Measurements from ENCODE around the gene ZNF714. TPM values are rescaled to one million over a fixed set of nuclear protein-coding genes. Genes with fewer than 3 reads are reported as not detected.
"Not testable (repeated sequence)": the region's sequence is repeated elsewhere in the genome, so short reads cannot be mapped to it uniquely, and the experiment has no call there.

ZNF714 gene
- total and polyA plus RNA-seq, 9 donors, result 7.7 to 45.1 (median 19.1) TPM

- Histone ChIP-seq H3K9me3 (no peaks in the 10 kb centered on the region), H3K36me3 (no peaks in the 10 kb centered on the region), H3K4me3 (no peak overlapping the region), H3K4me1 (ENCODE audit: insufficient read depth) (no peaks in the 10 kb centered on the region), H3K27me3 (no peaks in the 10 kb centered on the region), H3K27ac (no peak overlapping the region)
- 78 to 93% (median 87%) methylated on average over 2 of the region's 2 CpGs for WGBS, 3 donors
- TF ChIP-seq POLR2A (IDR thresholded peaks at IDR 0.05) (no peak), CTCF (IDR thresholded peaks at IDR 0.05) (no peak), EP300 (IDR thresholded peaks at IDR 0.05) (no peak)
- intact Hi-C loops (cut with DNase I), result no loop called here
- DNase-seq, result no peak
Observed at GRCh38 chr19:21134934-21135366, 52.9 kb downstream of the ZNF714 start.

GRCh38 chr19:21135433-21135832 is 53.4 kb downstream of the ZNF714 start:
- no peak for DNase-seq
- Histone ChIP-seq H3K4me1 (ENCODE audit: insufficient read depth) (no peaks in the 10 kb centered on the region), H3K27me3 (no peaks in the 10 kb centered on the region), H3K9me3 (no peaks in the 10 kb centered on the region), H3K36me3 (no peaks in the 10 kb centered on the region), H3K4me3 (no peak overlapping the region), H3K27ac (no peak overlapping the region)
- TF ChIP-seq EP300 (IDR thresholded peaks at IDR 0.05) (no peak), CTCF (IDR thresholded peaks at IDR 0.05) (no peak), POLR2A (IDR thresholded peaks at IDR 0.05) (no peak)
- intact Hi-C loops (cut with DNase I), result no loop called here
- 81 to 85% (median 83%) methylated on average over 8 of the region's 8 CpGs for WGBS, 3 donors

GRCh38 chr19:21138130-21138529 is 56.1 kb downstream of the ZNF714 start:
- Histone ChIP-seq H3K27me3 (no peaks in the 10 kb centered on the region), H3K4me1 (ENCODE audit: insufficient read depth) (no peaks in the 10 kb centered on the region), H3K9me3 (no peaks in the 10 kb centered on the region), H3K4me3 (no peak overlapping the region), H3K27ac (no peak overlapping the region), H3K36me3 (no peaks in the 10 kb centered on the region)
- intact Hi-C loops (cut with DNase I), result no loop called here
- no peak for DNase-seq
- TF ChIP-seq EP300 (IDR thresholded peaks at IDR 0.05) (no peak), POLR2A (IDR thresholded peaks at IDR 0.05) (no peak), CTCF (IDR thresholded peaks at IDR 0.05) (no peak)

- H3K27me3 ChIP-seq; DNase-seq; H3K9me3 ChIP-seq; H3K27ac ChIP-seq; H3K4me1 ChIP-seq (ENCODE audit: insufficient read depth); intact Hi-C loops (cut with DNase I); H3K36me3 ChIP-seq; H3K4me3 ChIP-seq: not testable (repeated sequence)
- 59 to 77% (median 67%) methylated on average over 1 of the region's 1 CpG for WGBS, 3 donors
Observed at GRCh38 chr19:21141006-21141405, 59.0 kb downstream of the ZNF714 start.

GRCh38 chr19:21141787-21142464 is 59.9 kb downstream of the ZNF714 start, which contains the start of gene ZNF431:
Gene ZNF431, plus strand, starts transcription at chr19:21142040. Its CDS starts 144 bp downstream, at chr19:21142184.
- 0 to 1% (median 0%) methylated on average over 29 to 30 of the region's 30 CpGs for WGBS, 3 donors
- intact Hi-C loops (cut with DNase I), result no loop called here
- H3K27ac ChIP-seq, result peak within 1 kb of the TSS in 1 of 2 donors; percentile 55
- H3K4me1 ChIP-seq (ENCODE audit: insufficient read depth), result peaks cover 2% of the 10 kb centered on the region
- H3K9me3 ChIP-seq, result no peaks in the 10 kb centered on the region
- no peaks in the 10 kb centered on the region for H3K27me3 ChIP-seq
- TF ChIP-seq POLR2A (IDR thresholded peaks at IDR 0.05) (peak; percentile 80), CTCF (IDR thresholded peaks at IDR 0.05) (no peak)
- no peaks in the 10 kb centered on the region for H3K36me3 ChIP-seq
- peak within 1 kb of the TSS; percentile 75 for H3K4me3 ChIP-seq
- peak; percentile 90 to 93 (median 92) for DNase-seq
